Measurements from ENCODE around the gene MPRIP. TPM values are rescaled to one million over a fixed set of nuclear protein-coding genes. Genes with fewer than 3 reads are reported as not detected.

Gene MPRIP
- total and polyA plus RNA-seq, 7 donors, result 43.2 to 113 (median 77.4) TPM

- H3K27me3 ChIP-seq, result no peaks in the 10 kb centered on the region
- no peak overlapping the region for H3K27ac ChIP-seq
- no peak for TF ChIP-seq EP300 (IDR thresholded peaks at IDR 0.05)
- TF ChIP-seq POLR2A (IDR thresholded peaks at IDR 0.05), result no peak
- TF ChIP-seq CTCF (IDR thresholded peaks at IDR 0.05), result no peak
- no peak for TF ChIP-seq POLR2AphosphoS5 (IDR thresholded peaks at IDR 0.05)
- intact Hi-C loops (cut with DNase I), result no loop called here
- no peaks in the 10 kb centered on the region for H3K9me3 ChIP-seq
- no peaks in the 10 kb centered on the region for H3K4me1 ChIP-seq
- WGBS, 2 donors, result 93 to 97% methylated on average over 10 of the region's 10 CpGs
- H3K36me3 ChIP-seq, result peaks cover 16 to 84% (median 46%) of the 10 kb centered on the region in 4 donors
- H3K4me3 ChIP-seq, result no peak overlapping the region
- DNase-seq, result no peak
Observed at GRCh38 chr17:17167356-17167755, 125.1 kb downstream of the MPRIP start.

- no peak overlapping the region for H3K4me3 ChIP-seq
- no peaks in the 10 kb centered on the region for H3K4me1 ChIP-seq
- intact Hi-C loops (cut with DNase I), result no loop called here
- no peaks in the 10 kb centered on the region for H3K27me3 ChIP-seq
- no peak for DNase-seq
- WGBS, 2 donors, result 96 to 97% methylated on average over 10 of the region's 10 CpGs
- H3K27ac ChIP-seq, result no peak overlapping the region
- TF ChIP-seq EP300 (IDR thresholded peaks at IDR 0.05) (no peak), POLR2A (IDR thresholded peaks at IDR 0.05) (no peak), POLR2AphosphoS5 (IDR thresholded peaks at IDR 0.05) (no peak), CTCF (IDR thresholded peaks at IDR 0.05) (no peak)
- no peaks in the 10 kb centered on the region for H3K9me3 ChIP-seq
- H3K36me3 ChIP-seq, result peaks cover 22 to 84% (median 48%) of the 10 kb centered on the region in 4 donors
Observed at GRCh38 chr17:17167986-17168385, 125.7 kb downstream of the MPRIP start.

GRCh38 chr17:17168401-17168800 lies 126.1 kb downstream of the MPRIP start:
- Histone ChIP-seq H3K27ac (no peak overlapping the region), H3K36me3 (peaks cover 26 to 84% (median 50%) of the 10 kb centered on the region in 4 donors), H3K27me3 (no peaks in the 10 kb centered on the region), H3K4me3 (no peak overlapping the region), H3K9me3 (no peaks in the 10 kb centered on the region), H3K4me1 (no peaks in the 10 kb centered on the region)
- intact Hi-C loops (cut with DNase I), result no loop called here
- TF ChIP-seq POLR2AphosphoS5 (IDR thresholded peaks at IDR 0.05) (no peak), EP300 (IDR thresholded peaks at IDR 0.05) (no peak), CTCF (IDR thresholded peaks at IDR 0.05) (no peak), POLR2A (IDR thresholded peaks at IDR 0.05) (no peak)
- DNase-seq, result no peak
- WGBS, 2 donors, result 95% methylated on average over 5 of the region's 5 CpGs

- H3K36me3 ChIP-seq, result peaks cover 33 to 86% (median 53%) of the 10 kb centered on the region in 4 donors
- no peak overlapping the region for H3K27ac ChIP-seq
- H3K27me3 ChIP-seq, result no peaks in the 10 kb centered on the region
- TF ChIP-seq POLR2AphosphoS5 (IDR thresholded peaks at IDR 0.05) (no peak), POLR2A (IDR thresholded peaks at IDR 0.05) (no peak), CTCF (IDR thresholded peaks at IDR 0.05) (no peak), EP300 (IDR thresholded peaks at IDR 0.05) (no peak)
- H3K4me3 ChIP-seq, result no peak overlapping the region
- WGBS, 2 donors, result 90% methylated on average over 4 of the region's 4 CpGs
- no peaks in the 10 kb centered on the region for H3K9me3 ChIP-seq
- no peaks in the 10 kb centered on the region for H3K4me1 ChIP-seq
- intact Hi-C loops (cut with DNase I), result no loop called here
- no peak for DNase-seq
Observed at GRCh38 chr17:17169396-17169795, 127.1 kb downstream of the MPRIP start.

GRCh38 chr17:17170346-17170985 lies 128.2 kb downstream of the MPRIP start:
- Histone ChIP-seq H3K27ac (no peak overlapping the region), H3K27me3 (no peaks in the 10 kb centered on the region), H3K36me3 (peaks cover 40 to 86% (median 54%) of the 10 kb centered on the region in 4 donors), H3K9me3 (no peaks in the 10 kb centered on the region), H3K4me3 (no peak overlapping the region), H3K4me1 (no peaks in the 10 kb centered on the region)
- 82 to 89% methylated on average over 9 of the region's 9 CpGs for WGBS, 2 donors
- intact Hi-C loops (cut with DNase I), result no loop called here
- TF ChIP-seq POLR2AphosphoS5 (IDR thresholded peaks at IDR 0.05), result no peak
- no peak for DNase-seq

Data from sigmoid colon (tissue), 7 donors.